Stimulated activated CD4-positive, alpha-beta T cell treated with anti-CD3 and anti-CD28 coated beads, TNF-alpha, amount 100 ng/mL, for 4 hours (primary cell): ENCODE data around the gene PRR14L.
"Not testable (repeated sequence)": the region's sequence is repeated elsewhere in the genome, so short reads cannot be mapped to it uniquely, and the experiment has no call there.

Source experiments
- DNase-seq, 3 experiments: peaks; one replicate each; pipeline ENCODE4 v3.0.0-alpha.2; 2020; ENCODE audit warnings: low read depth in 3 of 3

The PRR14L gene

DNA sequence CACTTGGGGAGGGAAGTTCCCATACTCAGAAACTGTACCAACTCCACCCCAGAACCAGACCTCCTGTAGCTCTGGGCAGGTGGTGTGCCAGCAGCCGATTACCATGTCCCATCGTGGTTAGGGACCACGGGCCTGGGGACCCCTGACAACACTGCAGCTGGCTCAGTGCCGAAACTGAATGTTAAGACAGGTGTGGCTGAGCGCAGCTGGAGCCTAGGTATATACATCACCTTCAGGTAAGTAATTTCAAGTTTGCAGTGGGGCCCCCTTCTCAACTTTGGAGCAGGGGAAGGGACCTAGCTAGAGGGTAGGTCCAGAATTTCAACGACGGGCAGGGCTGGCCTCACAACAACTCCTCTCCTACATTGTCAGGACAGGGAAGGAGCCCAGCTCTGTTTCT lies 67.2 kb downstream of the PRR14L start:
- no peak for DNase-seq

DNA sequence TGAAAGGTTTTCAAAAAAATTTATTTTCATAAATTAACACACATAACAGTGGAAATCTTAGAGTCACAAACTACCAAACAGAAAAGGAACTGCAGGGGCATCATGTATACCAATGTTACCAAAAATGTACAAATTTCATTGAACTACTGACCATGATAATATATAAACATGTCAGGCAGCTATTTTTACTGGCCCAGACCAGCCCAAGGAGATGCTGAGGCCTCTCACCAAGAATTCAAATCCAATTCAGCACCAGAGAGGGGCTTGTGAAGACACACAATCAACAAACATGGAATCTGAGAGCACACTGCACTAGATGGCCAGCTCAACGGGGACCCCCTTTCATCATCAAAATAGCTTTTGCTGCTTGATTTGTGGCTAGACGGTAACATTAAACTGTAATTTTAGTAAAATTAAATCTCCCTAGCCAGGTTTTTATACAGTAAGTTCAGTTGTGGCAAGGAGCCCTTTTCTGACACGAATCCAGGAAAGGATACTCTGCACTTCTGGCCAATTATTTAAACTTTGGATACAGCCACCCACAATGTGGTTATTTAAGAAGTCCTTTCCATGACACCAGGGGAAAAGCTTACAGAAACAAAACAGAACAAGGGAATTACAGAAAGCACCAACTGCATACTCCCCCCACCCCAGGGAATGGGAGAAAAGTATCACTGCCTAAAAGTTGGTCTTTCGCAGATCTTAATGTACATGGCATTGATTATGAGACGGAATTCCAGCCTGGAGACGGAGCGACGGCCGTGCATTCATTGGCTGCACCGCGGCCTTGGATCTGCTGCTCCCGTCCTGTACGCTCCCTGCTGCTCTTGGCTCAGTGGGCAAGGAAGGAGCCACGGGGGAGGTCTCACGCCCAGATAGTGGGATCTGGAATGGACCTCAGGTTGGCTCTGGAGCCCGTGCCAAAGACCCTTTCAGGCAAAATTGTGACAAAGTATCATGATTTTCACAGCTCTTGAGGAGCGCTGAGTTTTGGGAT lies 68.3 kb downstream of the PRR14L start:
- no peak for DNase-seq

DNA sequence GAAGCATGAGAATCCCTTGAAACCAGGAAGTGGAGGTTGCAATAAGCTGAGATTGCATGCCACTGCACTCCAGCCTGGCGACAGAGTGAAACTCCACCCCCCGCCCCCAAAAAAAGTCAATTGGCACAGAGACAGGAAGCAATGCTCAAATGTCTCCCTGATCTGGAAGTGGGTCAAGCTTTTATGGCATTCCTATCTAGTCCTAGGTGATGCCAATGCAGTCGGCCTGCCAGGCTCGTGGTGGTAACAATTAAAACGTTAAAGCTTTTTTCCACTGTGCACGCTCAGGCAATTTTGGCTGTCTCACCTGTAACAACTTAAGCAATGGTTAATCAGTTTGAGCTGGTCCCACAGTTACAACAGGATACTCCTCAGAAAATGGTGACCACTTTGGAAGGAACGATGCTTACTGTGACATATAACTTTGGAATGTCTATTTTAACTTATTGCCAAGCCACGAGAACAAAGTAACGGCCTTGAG lies 69.0 kb downstream of the PRR14L start:
- no peak for DNase-seq

DNA sequence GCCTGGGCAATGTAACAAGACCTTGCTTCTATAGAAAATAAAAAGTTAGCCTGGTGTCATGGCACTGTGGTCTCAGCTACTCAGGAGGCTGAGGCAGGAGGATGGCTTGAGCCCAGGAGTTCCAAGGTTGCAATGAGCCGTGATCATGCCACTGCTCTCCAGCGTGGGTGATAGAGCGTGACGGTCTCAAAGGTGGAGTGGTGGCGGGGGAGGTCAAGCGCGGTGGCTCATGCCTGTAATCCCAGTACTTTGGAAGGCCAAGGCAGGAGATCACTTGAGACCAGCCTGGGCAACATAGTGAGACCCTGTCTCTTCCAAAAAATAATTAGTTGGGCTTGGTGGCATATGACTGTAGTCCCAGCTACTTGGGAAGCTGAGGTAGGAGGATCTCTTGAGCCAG lies 71.2 kb downstream of the PRR14L start:
- no peak for DNase-seq

DNA sequence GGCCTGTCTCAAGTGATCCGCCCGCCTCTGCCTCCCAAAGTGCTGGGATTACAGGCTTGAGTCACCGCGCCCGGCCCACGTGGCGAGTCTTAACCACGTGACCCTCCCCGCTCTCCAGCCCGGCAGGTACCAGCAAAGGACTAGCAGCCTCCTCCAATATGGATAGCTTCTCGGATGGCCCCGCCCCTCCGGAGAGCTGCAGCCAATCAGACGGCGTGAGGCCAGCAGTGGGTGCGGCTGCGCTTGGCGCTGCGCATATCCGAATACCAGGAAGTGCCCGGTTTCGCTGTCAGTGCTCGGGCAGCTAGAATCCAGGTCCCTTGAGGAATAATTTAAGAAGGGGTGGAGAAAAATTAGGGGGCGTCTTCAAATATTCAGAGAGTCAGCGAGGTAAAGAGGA lies 73.2 kb downstream of the PRR14L start:
- DNase-seq, result peak; percentile 81 to 89 (median 88)

DNA sequence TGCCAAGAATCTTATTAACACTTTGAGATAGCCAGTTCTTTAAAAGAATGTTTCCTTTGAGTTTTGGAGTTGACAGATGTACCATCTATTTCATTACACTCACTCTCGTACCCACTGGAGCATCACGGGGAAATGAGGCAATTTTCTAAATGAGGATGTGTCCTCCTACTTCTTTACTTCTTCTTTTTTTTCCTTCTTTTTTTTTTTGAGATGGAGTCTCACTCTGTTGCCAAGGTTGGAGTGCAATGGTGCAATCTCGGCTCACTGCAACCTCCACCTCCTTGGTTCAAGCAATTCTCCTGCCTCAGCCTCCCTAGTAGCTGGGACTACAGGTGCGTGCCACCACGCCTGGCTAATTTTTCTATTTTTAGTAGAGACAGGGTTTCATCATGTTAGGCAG lies 75.7 kb downstream of the PRR14L start:
- DNase-seq, result not testable (repeated sequence)

DNA sequence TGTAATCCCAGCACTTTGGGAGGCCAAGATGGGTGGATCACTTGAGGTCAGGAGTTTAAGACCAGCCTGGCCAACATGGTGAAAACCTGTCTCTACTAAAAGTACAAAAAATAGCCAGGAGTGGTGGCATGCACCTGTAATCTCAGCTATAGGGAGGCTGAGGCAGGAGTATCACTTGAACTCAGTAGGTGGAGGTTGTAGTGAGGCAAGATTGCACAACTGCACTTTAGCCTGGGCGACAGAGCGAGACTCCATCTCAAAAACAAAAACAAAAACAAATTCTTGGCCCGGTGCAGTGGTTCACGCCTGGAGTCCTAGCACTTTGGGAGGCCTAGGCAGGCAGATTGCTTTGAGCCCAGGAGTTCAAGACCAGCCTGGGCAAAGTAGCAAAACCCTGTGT lies 81.1 kb downstream of the PRR14L start:
- not testable (repeated sequence) for DNase-seq

DNA sequence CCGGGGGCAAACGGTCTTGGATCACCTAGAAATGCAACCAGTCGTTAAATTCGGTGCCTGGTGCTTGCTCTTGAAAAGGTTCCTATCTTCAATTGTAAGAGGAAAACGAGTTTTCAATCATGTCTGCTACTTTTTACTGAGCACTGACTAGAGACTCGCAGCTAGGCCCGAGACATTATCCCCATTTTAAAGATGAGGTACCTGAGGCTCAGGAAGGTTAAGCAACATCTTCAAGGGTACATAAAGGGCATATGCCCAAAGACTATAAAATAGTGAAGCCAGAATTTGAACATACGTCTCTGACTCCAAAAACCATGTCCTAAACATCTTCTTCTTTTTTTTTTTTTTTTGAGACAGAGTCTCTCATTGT lies 87.3 kb downstream of the PRR14L start:
- DNase-seq, result no peak

DNA sequence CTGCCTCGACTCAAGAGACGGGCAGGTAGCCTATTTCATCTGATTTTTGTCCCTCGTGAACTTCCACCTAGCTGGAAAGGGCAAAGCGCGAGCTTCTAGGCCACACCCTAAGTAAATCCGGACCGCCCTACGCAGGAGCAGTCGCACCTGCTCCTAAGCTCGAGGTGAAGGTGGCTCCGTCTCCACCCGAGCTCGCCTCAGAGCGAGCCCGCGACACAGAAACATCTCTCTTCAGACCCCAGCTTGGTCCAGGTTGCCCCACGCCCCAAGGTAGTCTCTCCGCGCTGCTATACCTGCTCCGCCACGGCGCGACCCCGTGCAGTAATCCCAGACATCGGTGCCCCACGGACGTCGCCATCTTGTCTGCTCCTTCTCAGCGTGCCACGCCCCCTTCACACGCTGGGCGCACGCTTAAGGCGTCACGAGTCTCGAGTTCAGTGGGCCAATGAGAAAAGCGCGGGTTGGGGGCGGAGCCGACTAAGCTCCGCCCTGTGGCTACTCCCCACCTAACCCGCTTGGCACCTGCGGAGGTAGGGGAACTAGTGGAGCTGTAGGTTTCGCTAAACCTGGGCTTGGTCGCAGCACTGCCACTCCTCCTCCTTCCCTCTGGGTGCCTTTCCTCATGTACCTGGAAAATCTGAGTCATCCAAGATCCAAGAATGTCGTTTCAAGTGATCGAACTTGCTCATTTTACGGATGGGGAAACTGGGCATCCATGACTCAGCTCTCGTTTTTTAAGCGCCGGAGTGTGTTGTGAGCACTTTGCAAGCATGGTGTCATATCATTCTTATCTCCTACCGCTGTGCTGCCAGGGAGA lies 87.9 kb downstream of the PRR14L start, which contains the start of gene PISD:
Gene PISD (minus strand): TSS at position 365 of the 817 bp plus-strand sequence. CDS start 7 bp downstream, at position 358.
- peak; percentile 90 to 96 (median 93) for DNase-seq

DNA sequence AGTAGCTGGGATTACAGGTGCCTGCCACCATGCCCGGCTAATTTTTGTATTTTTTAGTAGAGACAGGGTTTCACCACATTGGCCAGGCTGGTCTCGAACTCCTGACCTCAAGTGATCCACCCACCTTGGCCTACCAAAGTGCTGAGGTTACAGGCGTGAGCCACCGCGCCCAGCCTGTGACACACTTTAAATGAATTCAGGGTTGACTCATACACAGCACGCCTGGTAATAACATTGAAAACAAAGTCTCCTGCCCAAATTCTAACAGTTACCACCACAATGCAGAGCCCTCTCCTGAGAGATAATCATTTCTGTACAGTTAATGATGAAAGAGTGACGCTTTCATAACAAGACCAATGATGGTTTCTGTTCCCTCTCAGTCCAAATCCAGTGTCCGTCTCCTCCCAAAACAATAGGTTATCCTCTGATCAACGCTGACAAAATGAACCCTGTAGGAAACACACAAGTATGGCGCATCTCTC lies 89.0 kb downstream of the PRR14L start:
- not testable (repeated sequence) for DNase-seq

DNA sequence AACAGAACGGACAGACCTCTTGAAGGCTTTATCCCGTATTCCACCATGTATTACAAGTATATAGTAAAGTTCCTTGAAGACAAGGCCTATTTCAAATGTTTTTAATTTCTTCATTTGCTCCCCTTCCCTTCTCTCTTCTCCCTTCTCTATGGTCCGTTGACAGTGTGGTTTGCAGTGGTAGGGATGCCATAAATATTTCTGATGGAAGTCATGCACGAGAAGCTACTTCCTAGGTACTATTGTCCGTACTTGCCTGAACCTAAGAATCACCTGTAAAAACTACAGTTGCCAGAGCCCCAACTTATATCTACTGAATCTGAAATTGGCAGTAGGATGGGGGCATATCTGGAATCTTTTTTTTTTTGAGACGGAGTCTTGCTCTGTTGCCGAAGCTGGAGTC lies 90.7 kb downstream of the PRR14L start:
- DNase-seq, result no peak

DNA sequence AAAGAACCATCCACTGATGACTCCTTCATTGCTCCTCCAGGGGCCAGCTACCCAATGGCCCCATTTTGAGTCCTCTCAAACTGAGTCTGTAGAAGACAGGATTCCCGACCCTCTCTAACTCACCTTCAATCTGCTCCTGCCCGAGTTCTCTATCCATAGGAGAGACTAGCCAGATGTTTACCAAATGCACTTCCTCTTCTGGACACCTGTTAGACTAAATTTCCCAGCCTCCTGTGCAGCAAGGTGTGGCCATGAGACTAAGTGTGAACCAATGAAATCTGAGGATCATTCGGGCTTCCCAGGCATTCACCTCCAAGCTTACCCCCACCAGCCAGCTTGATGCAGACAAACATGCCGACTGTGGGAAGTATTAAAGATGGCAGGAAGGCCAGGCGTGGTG lies 95.5 kb downstream of the PRR14L start:
- no peak for DNase-seq

DNA sequence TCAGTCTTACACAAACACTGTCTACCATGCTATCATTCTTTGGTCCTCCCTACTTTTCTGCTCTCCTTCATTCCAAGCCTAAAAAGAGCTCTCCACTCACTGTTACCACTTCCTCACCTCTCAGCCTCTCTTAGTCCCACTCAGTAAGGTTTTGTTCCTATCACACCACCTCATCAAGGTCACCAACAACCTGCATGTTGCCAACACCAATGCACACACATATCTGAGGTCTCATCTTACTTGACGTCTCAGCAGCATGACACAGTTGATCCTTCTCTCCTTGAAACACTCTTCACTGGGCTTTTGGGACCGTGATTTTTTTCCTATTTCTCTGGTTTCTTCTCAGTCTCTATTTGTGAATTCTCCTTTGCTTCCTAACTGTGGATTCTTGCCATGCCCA lies 96.0 kb downstream of the PRR14L start:
- no peak for DNase-seq

DNA sequence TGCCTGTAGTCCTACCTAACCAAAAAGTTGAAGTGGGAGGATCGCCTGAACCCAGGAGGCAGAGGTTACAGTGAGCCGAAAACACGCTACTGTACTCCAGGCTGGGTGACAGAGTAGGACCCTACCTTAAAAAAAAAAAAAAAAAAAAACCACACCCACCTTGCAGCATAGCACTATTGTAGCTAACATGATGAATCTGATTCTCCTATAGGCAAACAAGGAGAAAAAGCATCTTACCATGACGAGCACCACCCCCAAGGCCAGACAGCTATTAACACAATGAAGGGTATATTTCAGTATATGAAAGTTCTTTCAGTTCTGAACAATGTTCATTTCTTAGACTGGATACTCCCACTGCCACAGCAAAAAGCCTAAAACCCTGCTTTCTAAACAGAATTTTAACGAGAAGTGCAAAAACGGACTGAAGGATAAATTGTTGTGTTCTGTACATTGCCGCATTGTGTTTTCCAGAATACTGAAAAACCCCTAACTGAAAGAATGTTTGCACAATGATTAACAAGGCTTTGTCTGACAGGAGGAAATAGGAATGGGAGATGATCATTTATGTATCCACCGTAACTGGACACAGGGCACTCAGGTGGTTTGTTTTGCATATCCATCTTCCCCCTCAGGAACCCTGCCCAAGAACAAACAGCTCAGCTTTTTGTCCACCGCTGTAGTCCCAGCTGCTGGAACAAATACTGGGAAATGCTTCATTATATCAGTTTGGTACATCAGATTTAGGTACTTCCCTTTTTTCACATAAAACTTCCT lies 96.8 kb downstream of the PRR14L start:
- DNase-seq, result no peak

DNA sequence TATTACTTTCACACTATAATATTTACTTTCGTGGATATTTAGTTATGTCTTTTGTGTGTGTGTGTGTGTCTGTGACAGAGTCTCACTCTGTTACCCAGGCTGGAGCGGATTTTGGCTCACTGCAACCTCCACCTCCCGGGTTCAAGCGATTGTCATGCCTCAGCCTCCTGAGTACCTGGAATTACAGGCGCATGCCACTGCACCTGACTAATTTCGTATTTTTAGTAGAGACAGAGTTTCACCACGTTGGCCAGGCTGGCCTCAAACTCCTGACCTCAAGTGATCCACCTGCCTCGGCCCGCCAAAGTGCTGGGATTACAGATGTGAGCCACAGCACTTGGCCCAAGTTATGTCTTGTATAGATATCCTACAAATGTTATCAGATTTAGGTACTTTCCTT lies 97.8 kb downstream of the PRR14L start:
- no peak for DNase-seq

DNA sequence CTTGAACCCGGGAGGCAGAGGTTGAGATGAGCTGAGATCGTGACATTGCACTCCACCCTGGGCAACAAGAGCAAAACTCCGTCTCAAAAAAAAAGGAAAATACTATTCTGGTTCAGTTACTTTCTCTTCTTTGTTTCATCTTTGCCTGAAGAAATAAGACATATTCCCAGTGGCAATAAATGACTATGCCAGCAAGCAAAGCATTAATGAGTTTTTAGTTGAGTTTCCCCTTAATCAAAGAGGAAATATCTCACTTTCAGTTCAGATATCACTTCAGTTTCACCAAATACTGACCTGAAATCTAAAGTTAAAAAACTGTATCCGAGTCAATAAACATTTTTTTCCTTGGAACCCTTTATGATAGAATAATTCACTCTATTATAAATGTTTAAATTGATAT lies 98.3 kb downstream of the PRR14L start:
- no peak for DNase-seq

DNA sequence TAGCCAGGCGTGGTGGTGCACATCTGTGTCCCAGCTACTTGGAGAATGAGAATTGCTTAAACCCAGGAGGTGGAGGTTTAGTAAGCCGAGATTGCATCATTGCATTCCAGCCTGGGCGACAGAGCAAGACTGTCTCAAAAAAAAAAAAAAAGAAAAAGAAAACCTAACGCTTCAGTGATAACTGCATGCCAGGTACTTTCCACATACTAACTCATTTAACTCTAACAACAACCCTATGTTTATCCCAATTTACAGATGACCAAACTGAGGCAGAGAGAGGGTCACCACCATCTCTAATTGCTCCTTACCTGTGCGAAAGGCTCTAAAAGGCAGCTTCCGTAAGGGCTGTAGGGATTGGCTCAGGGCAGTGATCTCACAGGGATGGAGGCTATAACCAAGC lies 99.5 kb downstream of the PRR14L start:
- DNase-seq, result no peak

DNA sequence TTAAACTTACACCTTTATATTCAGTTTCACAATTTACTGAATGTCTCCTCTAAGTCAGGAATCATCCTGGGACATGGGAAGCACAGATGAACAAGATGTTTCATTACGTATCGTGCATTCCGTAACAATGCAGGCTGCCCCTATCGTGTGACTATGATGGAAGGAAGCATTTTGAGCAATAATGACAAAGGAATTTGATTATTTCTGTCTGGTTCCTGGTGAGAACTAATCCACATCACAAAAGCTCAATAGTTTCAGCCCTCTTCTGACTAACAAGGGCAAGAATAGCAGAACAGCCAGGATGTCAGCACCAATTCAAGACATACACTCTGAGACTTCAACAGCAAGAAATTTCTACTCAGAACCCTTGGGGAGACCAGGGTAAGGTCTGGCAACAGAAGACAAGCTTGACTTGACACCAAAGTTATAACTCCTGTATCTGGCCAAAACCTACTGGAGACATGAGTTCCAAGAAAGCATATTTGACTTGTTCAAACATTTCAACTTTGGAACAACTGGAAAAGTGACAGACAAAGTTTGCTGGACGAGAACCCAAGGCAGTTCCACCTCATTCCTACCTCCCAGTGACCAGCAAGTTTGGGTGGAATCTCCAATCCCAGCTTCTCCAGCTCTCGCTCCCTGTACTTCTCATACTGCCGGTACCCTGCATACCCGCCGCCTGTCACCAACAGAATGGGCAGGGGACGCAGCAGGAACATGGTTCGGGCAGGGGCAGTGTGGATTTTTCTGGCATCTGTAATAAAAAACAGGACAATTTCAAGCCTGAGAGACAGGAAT lies 102.2 kb downstream of the PRR14L start:
- no peak for DNase-seq

DNA sequence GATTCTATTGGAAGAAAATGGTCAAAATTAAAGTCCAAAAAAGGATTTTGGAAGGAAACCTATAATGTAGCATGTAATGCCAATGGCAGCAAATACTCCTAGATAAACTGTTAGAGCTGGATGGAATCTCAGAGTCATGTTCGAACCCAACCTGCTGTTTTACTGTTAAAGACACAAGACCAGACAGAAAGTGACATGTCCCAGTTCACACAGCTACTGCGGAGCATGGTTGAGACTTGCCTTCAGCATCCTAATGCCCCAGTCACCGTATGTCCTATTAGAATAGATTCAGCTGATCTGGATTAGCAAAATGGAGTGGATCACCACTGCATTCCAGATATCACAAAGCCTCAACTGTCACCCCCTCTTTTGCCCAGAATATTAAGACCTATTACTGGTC lies 102.9 kb downstream of the PRR14L start:
- DNase-seq, result no peak

DNA sequence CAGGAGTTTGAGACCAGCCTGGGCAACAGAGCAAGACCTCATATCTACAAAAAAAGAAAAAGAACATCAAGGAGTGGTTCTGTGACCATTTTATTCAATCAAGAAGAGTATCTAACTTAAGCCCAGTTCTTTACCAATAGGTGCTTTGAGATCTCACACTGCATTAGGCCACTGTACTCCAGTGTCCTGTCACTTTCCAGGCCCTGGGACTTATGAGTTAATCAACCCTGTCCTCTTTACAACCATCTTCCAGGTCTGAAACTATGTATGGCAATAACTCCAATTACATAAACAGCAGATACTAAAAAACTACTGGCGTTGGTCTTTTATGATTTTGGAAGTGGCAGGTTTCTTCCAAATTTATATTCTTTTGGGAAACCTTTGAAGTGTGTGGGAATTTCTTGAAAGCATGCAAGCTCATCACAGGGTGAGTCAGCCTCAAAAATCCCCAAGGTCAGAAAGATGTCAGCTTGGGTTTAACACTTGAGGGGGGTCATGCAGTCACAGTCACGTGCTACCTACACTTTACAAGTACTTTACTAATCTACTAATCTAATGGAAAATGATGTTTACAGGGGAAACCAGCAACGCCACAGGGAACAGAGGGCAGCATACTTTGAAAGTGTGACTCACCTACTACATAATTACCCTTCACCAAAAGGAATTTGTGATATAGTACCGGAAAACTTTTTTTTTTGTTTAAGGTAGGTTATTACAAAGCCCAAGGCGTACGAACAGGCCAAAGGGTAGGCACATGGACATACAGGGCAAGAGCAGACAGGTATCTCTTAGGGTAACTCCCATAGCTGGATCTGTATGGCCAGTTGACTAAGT lies 103.5 kb downstream of the PRR14L start:
- DNase-seq, result peak in 1 of 3 experiments; percentile 31
